Thyroid gland (tissue), 4 donors: ENCODE data around the gene RBM48. TPM values are rescaled to one million over a fixed set of nuclear protein-coding genes. Genes with fewer than 3 reads are reported as not detected.
"Not testable (repeated sequence)": the region's sequence is repeated elsewhere in the genome, so short reads cannot be mapped to it uniquely, and the experiment has no call there.

Experiments
- DNase-seq, 2 donors: peaks; one replicate each; pipeline ENCODE4 v3.0.0-alpha.2; 2019
- H3K27ac ChIP-seq, 3 donors: fragments of 200-600 bp; sonication (generic); 1 replicate in 2 of 3; 2 replicates in 1 of 3; pipeline ENCODE4 v1.5.1; 2016 to 2019; ENCODE audit warnings: mild to moderate bottlenecking in 1 of 3, moderate library complexity in 1 of 3
- H3K27me3 ChIP-seq: fragments of 200-600 bp; sonication (generic); one replicate; pipeline ENCODE4 v1.5.1; 2019
- H3K36me3 ChIP-seq, 2 donors: fragments of 200-600 bp; sonication (generic); one replicate each; pipeline ENCODE4 v1.5.1; 2016 to 2019
- H3K4me1 ChIP-seq, 2 donors: fragments of 200-600 bp; sonication (generic); one replicate each; pipeline ENCODE4 v1.5.1; 2017 to 2019
- H3K4me3 ChIP-seq, 3 donors: fragments of 200-600 bp; sonication (generic); replicated peaks in 1 of 3; 1 replicate in 2 of 3; 2 replicates in 1 of 3; pipeline ENCODE4 v1.5.1; 2016; ENCODE audit warnings: mild to moderate bottlenecking in 1 of 3
- H3K9me3 ChIP-seq: fragments of 200-600 bp; sonication (generic); one replicate; pipeline ENCODE4 v1.5.1; 2017
- POLR2A ChIP-seq, 2 donors: fragments of 450-650 bp; IDR thresholded peaks; one replicate each; pipeline ENCODE4 v1.6.1; 2017; ENCODE audit warnings: antibody characterized with exemption in 2 of 2, mild to moderate bottlenecking in 2 of 2, moderate library complexity in 1 of 2
- WGBS, 2 donors: methylation state at CpG; one replicate each; pipeline ENCODE4 v1.1.5; 2017; 5-methylcytosine and 5-hydroxymethylcytosine counted together
- intact Hi-C: fragments of 100-400 bp; cut with DNase I; formaldehyde crosslinking; loops from one replicate; pipeline ENCODE4 v1.15.1; 2023
- total RNA-seq, 4 donors: library from RNA; depleted of rRNA; stranded (reverse); fragments of >200 nt; gene quantifications; one replicate each; pipeline ENCODE4 v1.2.3, GENCODE V29; 2016
- TF ChIP-seq, protein P1 (sequence below), 6 experiments: fragments of 200-600 bp in 3 of 6; fragments of 450-650 bp in 3 of 6; sonication (generic) in 3 of 6; IDR thresholded peaks; one replicate each; pipeline ENCODE4 v1.5.1; 2016 to 2019; ENCODE audit warnings: antibody characterized with exemption in 6 of 6, mild to moderate bottlenecking in 2 of 6, inconsistent platforms in 1 of 6, moderate library complexity in 1 of 6

RBM48 gene
- total RNA-seq, 4 donors from 2014 or later, result 12.7 to 23.8 (median 14.8) TPM

DNA sequence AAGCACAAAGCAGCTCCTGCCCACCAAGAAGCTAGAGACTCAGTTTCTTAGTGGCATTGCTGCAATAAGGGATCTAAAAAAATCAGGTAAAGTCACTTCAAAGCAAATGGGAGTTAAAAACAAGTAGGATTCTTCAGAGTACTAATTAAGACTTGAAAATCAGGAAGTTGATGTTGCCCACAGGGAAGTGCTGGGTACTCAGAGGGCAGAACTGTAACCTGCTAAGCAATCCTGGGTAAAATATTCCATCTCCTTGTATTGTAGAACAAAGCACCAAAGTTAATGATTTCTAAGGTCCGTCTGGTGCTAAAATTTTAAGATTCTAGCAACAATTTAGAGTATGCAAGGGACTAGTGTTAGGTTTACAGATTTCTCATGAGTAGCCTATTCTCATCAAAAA is 8.6 kb upstream of the RBM48 start:
- intact Hi-C loops, result no loop called here
- no peak for DNase-seq
- Histone ChIP-seq H3K9me3 (no peaks in the 10 kb centered on the region), H3K4me1 (no peaks in the 10 kb centered on the region), H3K27ac (no peak overlapping the region), H3K4me3 (no peak overlapping the region), H3K36me3 (peaks cover 9 to 16% of the 10 kb centered on the region in 2 donors), H3K27me3 (no peaks in the 10 kb centered on the region)
- TF ChIP-seq POLR2A (IDR thresholded peaks at IDR 0.05), result no peak
- TF ChIP-seq, protein P1, sequence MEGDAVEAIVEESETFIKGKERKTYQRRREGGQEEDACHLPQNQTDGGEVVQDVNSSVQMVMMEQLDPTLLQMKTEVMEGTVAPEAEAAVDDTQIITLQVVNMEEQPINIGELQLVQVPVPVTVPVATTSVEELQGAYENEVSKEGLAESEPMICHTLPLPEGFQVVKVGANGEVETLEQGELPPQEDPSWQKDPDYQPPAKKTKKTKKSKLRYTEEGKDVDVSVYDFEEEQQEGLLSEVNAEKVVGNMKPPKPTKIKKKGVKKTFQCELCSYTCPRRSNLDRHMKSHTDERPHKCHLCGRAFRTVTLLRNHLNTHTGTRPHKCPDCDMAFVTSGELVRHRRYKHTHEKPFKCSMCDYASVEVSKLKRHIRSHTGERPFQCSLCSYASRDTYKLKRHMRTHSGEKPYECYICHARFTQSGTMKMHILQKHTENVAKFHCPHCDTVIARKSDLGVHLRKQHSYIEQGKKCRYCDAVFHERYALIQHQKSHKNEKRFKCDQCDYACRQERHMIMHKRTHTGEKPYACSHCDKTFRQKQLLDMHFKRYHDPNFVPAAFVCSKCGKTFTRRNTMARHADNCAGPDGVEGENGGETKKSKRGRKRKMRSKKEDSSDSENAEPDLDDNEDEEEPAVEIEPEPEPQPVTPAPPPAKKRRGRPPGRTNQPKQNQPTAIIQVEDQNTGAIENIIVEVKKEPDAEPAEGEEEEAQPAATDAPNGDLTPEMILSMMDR (IDR thresholded peaks at IDR 0.05), result no peak
- 97% methylated on average over 1 of the region's 1 CpG for WGBS, 2 donors

DNA sequence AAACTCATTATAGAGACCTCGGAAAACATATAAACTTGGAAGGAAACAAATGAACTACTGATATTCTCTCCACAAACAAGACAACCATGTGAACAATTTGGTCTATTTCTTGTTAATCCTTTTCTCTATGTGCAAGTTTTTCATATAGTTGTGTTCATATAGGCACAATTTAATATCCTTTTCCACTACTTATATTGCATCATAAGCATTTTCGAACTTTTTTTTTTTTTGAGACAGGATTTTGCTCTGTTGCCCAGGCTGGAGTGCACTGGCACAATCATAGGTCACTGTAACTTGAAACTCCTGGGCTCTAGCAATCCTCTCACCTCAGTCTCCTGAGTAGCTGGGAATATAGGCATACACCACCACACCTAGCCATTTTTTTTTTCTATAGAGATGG is 5.5 kb upstream of the RBM48 start:
- Histone ChIP-seq H3K27me3 (no peaks in the 10 kb centered on the region), H3K36me3 (peaks cover under 1% of the 10 kb centered on the region in 2 donors), H3K4me3 (no peak overlapping the region), H3K9me3 (no peaks in the 10 kb centered on the region), H3K4me1 (peaks cover 6 to 8% of the 10 kb centered on the region in 2 donors), H3K27ac (no peak overlapping the region)
- WGBS, 2 donors, result 88 to 91% methylated on average over 2 of the region's 2 CpGs
- intact Hi-C loops, result no loop called here
- no peak for TF ChIP-seq POLR2A (IDR thresholded peaks at IDR 0.05)
- TF ChIP-seq, protein P1 (IDR thresholded peaks at IDR 0.05), result no peak
- no peak for DNase-seq

DNA sequence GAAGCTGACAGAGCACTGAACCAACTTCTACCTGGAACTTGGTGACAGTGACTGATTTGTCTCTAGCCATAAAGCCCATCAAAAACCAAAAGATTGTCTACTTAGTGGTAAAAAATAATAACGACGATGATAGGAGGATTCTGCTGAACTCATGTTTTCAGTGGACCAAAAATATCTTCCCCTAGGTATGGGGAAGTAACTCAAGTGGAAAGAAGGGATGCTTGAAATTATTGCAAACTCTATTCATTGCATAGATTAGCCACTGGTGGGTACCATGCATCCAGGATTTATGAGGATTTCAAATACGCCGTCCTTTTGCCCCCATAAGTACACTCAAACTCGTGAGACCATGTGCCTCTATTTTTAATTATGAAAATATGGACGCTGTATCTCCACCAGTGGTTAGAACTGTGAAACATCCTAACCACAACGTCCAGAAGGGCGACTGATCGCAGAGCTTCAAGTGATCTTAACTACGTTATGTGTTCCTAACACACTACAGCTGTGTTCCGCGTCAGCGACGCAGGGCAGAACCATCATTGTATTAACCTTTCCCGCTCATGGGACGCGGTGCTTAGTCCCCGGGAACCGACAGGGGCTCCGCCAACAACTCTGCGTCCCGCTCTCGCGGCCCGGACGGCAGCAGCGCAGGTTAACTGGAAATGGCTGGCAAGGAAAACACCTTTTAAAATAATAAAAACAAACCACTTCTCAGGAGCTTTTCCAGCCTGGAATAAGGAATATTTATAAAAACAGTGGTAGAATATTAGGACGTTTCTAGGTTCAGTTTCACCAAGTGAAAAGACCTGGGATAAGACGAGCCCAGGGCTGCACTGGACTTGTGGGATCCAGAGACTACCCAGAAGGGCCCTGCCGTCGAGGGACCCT is 1.1 kb upstream of the RBM48 start:
- TF ChIP-seq POLR2A (IDR thresholded peaks at IDR 0.05), result no peak
- TF ChIP-seq, protein P1 (IDR thresholded peaks at IDR 0.05), result no peak
- H3K36me3 ChIP-seq, result peaks cover 11 to 12% of the 10 kb centered on the region in 2 donors
- peak overlapping the region; percentile 69 to 97 (median 91) for H3K4me3 ChIP-seq
- peaks cover 8 to 13% of the 10 kb centered on the region in 2 donors for H3K4me1 ChIP-seq
- 0% methylated on average over 29 to 31 of the region's 31 CpGs for WGBS, 2 donors
- peak; percentile 49 to 54 for DNase-seq
- H3K27ac ChIP-seq, result peak overlapping the region; percentile 30 to 86 (median 42)
- intact Hi-C loops, result no loop called here
- H3K9me3 ChIP-seq, result no peaks in the 10 kb centered on the region
- no peaks in the 10 kb centered on the region for H3K27me3 ChIP-seq

DNA sequence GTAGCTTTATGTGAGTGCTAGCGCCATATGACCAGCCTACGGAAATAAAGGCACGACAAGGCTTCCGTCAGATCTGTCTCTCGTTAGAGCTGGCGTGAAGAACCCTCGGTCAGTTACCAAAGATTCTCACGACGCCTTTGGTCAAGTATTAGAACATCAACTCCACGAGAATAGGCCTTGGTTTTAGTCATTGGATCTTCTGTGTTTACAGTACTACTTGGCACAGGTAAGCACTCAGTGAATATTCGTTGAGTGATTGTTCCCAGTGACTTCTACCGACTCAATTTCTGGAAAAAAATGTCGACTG is 316 bp downstream of the RBM48 start:
- Histone ChIP-seq H3K9me3 (no peaks in the 10 kb centered on the region), H3K36me3 (peaks cover 23 to 25% of the 10 kb centered on the region in 2 donors), H3K4me3 (peak overlapping the region; percentile 47 to 97 (median 80)), H3K4me1 (peaks cover 8 to 13% of the 10 kb centered on the region in 2 donors), H3K27ac (peak overlapping the region; percentile 40 to 87 (median 86)), H3K27me3 (no peaks in the 10 kb centered on the region)
- no peak for DNase-seq
- intact Hi-C loops, result no loop called here
- TF ChIP-seq, protein P1 (IDR thresholded peaks at IDR 0.05), result no peak
- no peak for TF ChIP-seq POLR2A (IDR thresholded peaks at IDR 0.05)
- WGBS, 2 donors, result 1 to 2% methylated on average over 11 to 13 of the region's 13 CpGs

DNA sequence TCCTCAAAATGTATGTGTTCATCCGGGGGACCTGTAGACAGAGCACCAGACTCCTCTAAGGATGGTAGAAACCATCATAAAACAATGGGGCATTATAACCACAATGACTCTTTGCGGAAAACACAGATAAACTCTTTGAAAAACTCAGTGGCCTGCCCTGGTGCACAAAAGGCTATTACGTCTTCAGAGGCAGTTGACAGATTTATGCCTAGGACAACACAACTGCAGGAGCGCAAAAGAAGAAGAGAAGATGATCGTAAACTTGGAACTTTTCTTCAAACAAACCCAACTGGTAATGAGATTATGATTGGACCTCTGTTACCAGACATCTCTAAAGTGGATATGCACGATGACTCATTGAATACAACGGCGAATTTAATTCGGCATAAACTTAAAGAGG is 6.0 kb downstream of the RBM48 start:
- Histone ChIP-seq H3K36me3 (peaks cover 51 to 59% of the 10 kb centered on the region in 2 donors), H3K27me3 (no peaks in the 10 kb centered on the region), H3K27ac (no peak overlapping the region), H3K4me1 (peaks cover 3 to 12% of the 10 kb centered on the region in 2 donors), H3K4me3 (no peak overlapping the region), H3K9me3 (no peaks in the 10 kb centered on the region)
- TF ChIP-seq POLR2A (IDR thresholded peaks at IDR 0.05), result no peak
- TF ChIP-seq, protein P1 (IDR thresholded peaks at IDR 0.05), result no peak
- intact Hi-C loops, result no loop called here
- DNase-seq, result no peak
- 95% methylated on average over 9 of the region's 9 CpGs for WGBS, 2 donors

DNA sequence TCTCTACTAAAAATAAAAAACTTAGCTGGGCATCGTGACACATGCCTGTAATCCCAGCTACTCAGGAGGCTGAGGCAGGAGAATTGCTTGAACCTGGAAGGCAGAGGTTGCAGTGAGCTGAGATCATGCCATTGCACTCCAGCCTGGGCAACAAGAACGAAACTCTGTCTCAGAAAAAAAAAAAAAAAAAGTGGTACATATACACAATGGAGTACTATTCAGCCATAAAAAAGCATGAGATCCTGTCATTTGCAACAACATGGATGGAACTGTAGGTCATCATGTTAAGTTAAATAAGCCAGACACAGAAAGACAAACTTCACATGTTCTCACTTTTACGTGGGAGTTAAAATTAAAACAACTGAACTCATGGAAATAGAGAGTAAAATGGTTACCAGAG is 14.9 kb downstream of the RBM48 start:
- WGBS, 2 donors, result 90 to 95% methylated on average over 3 of the region's 3 CpGs
- H3K27ac ChIP-seq, H3K4me1 ChIP-seq, DNase-seq, H3K4me3 ChIP-seq, H3K27me3 ChIP-seq, intact Hi-C loops, H3K9me3 ChIP-seq, H3K36me3 ChIP-seq: not testable (repeated sequence)

DNA sequence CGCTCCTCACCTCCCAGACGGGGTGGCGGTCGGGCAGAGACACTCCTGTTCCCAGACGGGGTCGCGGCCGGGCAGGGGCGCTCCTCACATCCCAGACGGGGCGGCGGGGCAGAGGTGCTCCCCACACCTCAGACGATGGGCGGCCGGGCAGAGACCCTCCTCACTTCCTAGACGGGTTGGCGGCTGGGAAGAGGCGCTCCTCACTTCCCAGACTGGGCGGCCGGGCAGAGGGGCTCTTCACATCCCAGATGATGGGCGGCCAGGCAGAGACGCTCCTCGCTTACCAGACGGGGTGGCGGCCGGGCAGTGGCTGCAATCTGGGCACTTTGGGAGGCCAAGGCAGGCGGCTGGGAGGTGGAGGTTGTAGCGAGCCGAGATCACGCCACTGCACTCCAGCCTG is 16.5 kb downstream of the RBM48 start:
- DNase-seq, H3K27ac ChIP-seq, intact Hi-C loops, H3K9me3 ChIP-seq, H3K27me3 ChIP-seq, H3K36me3 ChIP-seq, H3K4me1 ChIP-seq, H3K4me3 ChIP-seq: not testable (repeated sequence)
- 90 to 93% methylated on average over 10 of the region's 30 CpGs for WGBS, 2 donors
